NCI-H446 treated with DMSO at 0.1 percent for 48 hours (cell line): ENCODE results near the gene SIGMAR1.
"Not testable (repeated sequence)": the region's sequence is repeated elsewhere in the genome, so short reads cannot be mapped to it uniquely, and the experiment has no call there.

Experiments used
- DNase-seq: peaks from one replicate; lab custom pipeline; 2025; lab: John Stamatoyannopoulos, UW

SIGMAR1 gene

GRCh38 chr9:34654323-34655051 lies 16.9 kb upstream of the SIGMAR1 start:
- peak; percentile 93 for DNase-seq

- DNase-seq, result no peak
Observed at GRCh38 chr9:34653151-34654072, 15.8 kb upstream of the SIGMAR1 start.

- DNase-seq, result no peak
Observed at GRCh38 chr9:34652602-34653000, 15.0 kb upstream of the SIGMAR1 start.

DNA sequence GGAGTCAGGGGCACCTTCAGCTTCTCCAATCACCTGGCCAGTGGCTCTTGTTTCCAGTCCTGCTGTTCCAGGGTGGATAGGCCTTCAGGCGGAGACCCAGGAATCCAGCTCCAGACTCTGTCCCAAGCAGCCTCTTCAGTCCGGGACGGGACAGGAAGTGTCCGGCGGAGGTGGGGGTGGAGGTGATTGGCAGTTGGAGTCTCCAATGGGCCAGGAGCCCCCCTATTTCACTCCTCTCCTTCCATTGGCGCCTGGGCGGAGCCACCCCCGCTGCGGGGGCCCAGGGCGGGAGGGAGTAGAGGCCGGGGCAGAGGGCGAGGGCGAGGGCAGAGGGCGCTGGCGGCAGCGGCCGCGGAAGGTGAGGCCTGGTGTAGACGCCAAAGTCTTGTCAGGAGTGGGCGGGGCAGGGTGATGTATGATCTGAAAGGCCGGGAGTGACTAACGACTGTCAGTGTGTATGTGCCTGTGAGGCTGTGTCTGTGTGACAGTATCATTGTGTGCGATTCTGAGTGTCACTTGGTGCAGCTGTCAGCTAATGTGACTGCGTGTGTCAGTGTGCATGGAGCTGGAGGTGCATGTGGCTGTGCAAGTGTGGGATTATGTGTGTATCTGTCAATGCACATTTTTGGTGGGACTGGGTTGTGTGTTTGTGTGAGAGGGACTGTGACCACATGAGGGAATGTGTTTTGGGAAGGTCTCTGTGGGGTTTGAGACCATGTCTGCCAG lies 14.5 kb upstream of the SIGMAR1 start, which contains the start of gene IL11RA:
Gene IL11RA (plus strand): TSS at position 310 of the 726 bp plus-strand sequence. CDS start 3,033 bp downstream, outside the sequence.
- no peak for DNase-seq

GRCh38 chr9:34651321-34651720 lies 13.7 kb upstream of the SIGMAR1 start:
- no peak for DNase-seq

DNA sequence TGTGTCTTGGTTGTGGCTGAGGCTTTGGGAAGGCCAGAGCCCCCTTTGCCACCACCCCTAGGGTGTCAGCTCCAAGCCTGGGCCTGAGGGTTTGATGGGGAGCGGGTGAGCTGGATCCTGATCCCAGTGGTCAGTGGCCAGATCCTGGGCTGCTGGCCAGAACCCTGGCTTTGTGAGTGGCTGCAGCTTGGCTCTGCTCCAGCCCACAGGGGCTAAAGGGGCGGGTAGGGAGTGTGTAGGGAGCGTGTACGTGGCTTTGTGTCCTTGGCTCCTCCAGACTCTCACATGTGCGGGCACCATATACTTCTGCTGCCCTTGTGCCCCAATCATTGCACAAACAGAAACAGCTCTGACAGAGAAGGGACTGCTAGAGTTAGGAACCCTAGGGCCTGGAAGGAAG lies 13.2 kb upstream of the SIGMAR1 start:
- DNase-seq, result no peak

GRCh38 chr9:34648673-34649072 lies 11.1 kb upstream of the SIGMAR1 start:
- DNase-seq, result no peak

- DNase-seq, result no peak
Observed at GRCh38 chr9:34647651-34648050, 10.1 kb upstream of the SIGMAR1 start.

- no peak for DNase-seq
Observed at GRCh38 chr9:34647084-34647403, 9.5 kb upstream of the SIGMAR1 start.

GRCh38 chr9:34646211-34647083 lies 8.9 kb upstream of the SIGMAR1 start, which contains the start of gene GALT:
Gene GALT, plus strand, starts transcription at chr9:34646675. Its CDS starts 30 bp downstream, at chr9:34646705.
- no peak for DNase-seq

GRCh38 chr9:34644766-34645314 lies 7.3 kb upstream of the SIGMAR1 start:
- no peak for DNase-seq

GRCh38 chr9:34642679-34643078 lies 5.1 kb upstream of the SIGMAR1 start:
- DNase-seq, result no peak

DNA sequence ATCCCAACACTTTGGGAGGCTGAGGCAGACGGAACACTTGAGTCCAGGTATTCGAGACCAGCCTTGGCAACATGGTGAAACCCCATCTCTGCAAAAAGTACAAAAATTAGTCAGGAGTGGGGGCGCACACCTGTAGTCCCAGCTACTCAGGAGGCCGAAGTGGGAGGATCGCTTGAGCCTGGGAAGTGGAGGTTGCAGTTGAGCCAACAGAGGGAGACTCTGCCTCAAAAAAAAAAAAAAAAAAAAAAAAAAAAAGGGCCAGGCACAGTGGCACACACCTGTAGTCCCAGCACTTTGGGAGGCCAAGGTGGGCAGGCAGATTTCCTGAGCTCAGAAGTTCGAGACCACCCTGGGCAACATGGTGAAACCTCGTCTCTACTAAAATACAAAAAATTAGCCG lies 1.7 kb upstream of the SIGMAR1 start:
- not testable (repeated sequence) for DNase-seq

DNA sequence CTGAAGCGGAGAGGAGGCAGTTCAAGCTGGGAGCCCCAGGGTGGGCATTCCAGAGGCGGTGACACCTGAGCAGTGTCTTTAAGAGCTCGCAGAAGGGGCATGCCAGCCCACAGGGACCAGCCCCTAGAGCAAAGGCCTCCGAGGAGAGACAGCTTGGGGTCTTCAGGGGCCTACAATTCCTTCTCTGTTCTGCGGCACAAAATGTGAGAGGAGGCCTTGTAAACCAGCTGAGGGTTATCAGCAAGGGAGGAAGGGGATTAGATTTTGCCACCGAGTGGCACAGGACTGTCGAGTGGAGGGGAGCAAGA lies 505 bp upstream of the SIGMAR1 start:
- DNase-seq, result no peak

- no peak for DNase-seq
Observed at GRCh38 chr9:34636791-34637355, 714 bp downstream of the SIGMAR1 start.

- no peak for DNase-seq
Observed at GRCh38 chr9:34635556-34635955, 2.0 kb downstream of the SIGMAR1 start.

DNA sequence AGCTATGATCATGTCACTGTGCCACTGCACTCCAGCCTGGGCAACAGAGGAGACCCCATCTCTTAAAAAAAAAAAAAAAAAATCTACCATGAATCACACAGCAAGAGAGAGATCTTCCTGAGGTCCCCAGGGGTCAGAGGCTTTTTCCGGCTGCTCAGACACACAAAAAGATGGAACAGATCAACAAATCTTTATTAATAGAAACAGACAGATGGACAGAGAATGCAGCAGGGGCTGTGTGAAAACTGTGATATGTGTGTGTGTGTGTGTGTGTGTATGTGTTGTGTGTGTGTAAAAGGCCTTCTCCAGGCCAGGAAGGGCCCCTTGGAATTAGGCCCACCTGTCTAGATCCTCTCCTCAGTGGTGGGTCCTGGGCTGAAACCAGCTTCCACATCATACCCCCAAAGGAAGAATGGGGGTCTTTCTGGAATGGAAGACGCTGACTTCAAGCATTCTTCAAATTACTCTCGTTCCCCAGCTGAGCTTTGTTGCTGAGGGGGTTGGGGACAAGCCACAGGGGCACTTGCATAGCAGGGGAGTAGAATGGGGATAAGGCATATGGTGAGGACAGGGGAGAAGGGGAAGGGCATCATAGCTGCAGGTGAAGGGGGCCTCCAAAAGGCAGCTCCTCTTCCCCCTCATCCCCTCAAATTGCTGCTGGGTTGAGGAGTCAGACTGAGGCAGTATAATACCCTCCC lies 2.9 kb downstream of the SIGMAR1 start:
- no peak for DNase-seq

DNA sequence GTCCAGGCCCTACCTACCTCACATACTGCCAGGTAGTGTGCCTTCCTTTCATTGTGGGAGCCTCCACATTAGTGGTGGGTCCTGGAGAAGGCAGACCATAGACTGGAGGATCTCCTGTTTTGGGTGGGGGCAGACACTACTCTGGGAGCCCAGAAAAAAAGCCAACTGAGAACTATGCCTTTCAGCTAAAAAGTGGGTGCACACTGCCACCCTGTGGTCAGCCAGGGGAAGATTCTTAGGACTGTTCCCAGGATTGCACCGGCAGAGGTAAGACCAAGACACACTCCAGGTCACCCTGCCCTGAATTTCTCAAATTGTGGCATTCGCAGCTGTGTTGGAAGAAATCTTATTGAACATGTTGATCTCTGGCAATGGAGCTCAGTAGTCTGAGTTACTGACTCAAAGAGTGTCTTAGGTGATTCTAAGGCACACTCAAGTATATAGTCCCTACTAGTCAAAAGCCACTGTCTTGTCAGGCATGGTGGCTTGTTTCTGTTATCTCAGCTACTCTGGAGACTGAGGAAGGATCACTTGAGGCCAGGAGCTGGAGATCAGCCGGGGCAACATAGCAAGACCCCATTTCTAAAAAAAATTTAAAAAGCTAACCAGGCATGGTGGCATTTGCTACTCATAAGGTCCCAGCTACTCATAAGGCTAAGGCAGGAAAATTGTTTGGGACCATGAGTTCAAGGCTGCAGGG lies 3.6 kb downstream of the SIGMAR1 start:
- peak; percentile 35 for DNase-seq

DNA sequence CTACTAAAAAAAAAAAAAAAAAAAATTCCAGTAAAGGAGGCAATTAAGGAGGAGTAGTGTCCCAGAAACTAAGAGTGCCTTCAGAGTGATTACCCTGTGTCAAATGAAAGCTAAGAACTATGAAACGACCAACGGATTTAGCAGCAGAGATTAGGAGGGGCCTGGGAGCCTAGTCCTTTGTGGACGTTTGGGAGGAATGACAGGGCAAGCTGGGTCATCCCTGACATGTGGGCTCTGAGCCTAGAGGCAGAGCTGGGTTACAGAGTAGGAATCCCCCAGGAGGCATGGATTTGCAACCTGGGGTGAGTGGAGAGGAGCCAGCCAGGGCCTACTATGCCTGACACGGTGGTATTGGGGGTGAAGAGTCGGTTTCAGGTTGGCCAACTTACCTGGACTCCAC lies 4.4 kb downstream of the SIGMAR1 start:
- DNase-seq, result no peak
